Cardiac atrium fibroblast (primary cell): ENCODE data around the gene MANF. TPM values are rescaled to one million over a fixed set of nuclear protein-coding genes. Genes with fewer than 3 reads are reported as not detected.

Source experiments
- total RNA-seq: library from RNA; depleted of rRNA; stranded (reverse); fragments of >200 nt; gene quantifications from 2 replicates; pipeline ENCODE4 v1.2.3, GENCODE V29; 2015

Gene MANF
- total RNA-seq = 76.4 and 122 TPM in 2 replicates

GRCh38 chr3:51384726-51385473 is at the start of gene MANF:
TSS of gene MANF (plus strand) at chr3:51385291. CDS start at chr3:51385343, 52 bp downstream.

GRCh38 chr3:51391075-51391565 is 6.0 kb downstream of the MANF start, which contains the start of gene RBM15B:
TSS of gene RBM15B (plus strand) at chr3:51391285. CDS start at chr3:51391400, 115 bp downstream.

Other genes with a start within 250 kb of the MANF start
- 22.6 and 22.8 TPM in 2 replicates for gene RBM15B, start 6.0 kb downstream of the MANF start, total RNA-seq
- 6.0 and 7.2 TPM in 2 replicates for gene DCAF1, start 114.7 kb downstream of the MANF start, total RNA-seq
- gene RAD54L2, start 153.4 kb downstream of the MANF start, total RNA-seq = 11.0 and 11.5 TPM in 2 replicates